Body of pancreas (tissue), 4 donors: ENCODE results near the gene EOLA2. TPM values are rescaled to one million over a fixed set of nuclear protein-coding genes. Genes with fewer than 3 reads are reported as not detected.

Source experiments
- ATAC-seq: fragments of 150-250 bp; one replicate; pipeline ENCODE4 v1.9.1; 2016
- DNase-seq, 4 donors: peaks; one replicate each; pipeline ENCODE4 v3.0.0-alpha.2; 2019
- H3K27ac ChIP-seq, 4 donors: fragments of 200-600 bp; sonication (generic); 1 replicate in 3 of 4; 2 replicates in 1 of 4; pipeline versions ENCODE4 v1.5.1 to v1.6.1; 2016 to 2019; ENCODE audit warnings: mild to moderate bottlenecking in 1 of 4, mixed read lengths in 1 of 4, moderate library complexity in 1 of 4
- H3K27me3 ChIP-seq, 2 donors: fragments of 200-600 bp; sonication (generic); one replicate each; pipeline ENCODE4 v1.6.0; 2016; ENCODE audit warnings: mild to moderate bottlenecking in 1 of 2
- H3K36me3 ChIP-seq, 2 donors: fragments of 200-600 bp; sonication (generic); replicated peaks in 1 of 2; 2 replicates each; pipeline ENCODE4 v1.5.1; 2016; ENCODE audit warnings: low read depth in 2 of 2; ENCODE audit not compliant: insufficient read depth in 1 of 2
- H3K4me1 ChIP-seq: fragments of 200-600 bp; sonication (generic); one replicate; pipeline ENCODE4 v1.6.0; 2016
- H3K4me3 ChIP-seq, 2 donors: fragments of 200-600 bp; sonication (generic); 1 replicate in 1 of 2; 2 replicates in 1 of 2; pipeline ENCODE4 v1.5.1; 2016 to 2019
- H3K9me3 ChIP-seq, 3 donors: fragments of 200-600 bp; sonication (generic); 1 replicate in 2 of 3; 2 replicates in 1 of 3; pipeline ENCODE4 v1.5.1; 2016
- CTCF ChIP-seq, 7 experiments: fragments of 450-650 bp in 4 of 7; fragments of 200-600 bp in 3 of 7; sonication (generic) in 3 of 7; IDR thresholded peaks; one replicate each; pipeline ENCODE4 v1.5.1; 2016 to 2019; ENCODE audit warnings: antibody characterized with exemption in 7 of 7
- POLR2A ChIP-seq, 3 donors: fragments of 450-650 bp; IDR thresholded peaks; one replicate each; pipeline ENCODE4 v1.6.1; 2016; ENCODE audit warnings: antibody characterized with exemption in 3 of 3, mild to moderate bottlenecking in 2 of 3
- WGBS, 2 donors: methylation state at CpG; one replicate each; pipeline ENCODE4 v1.1.5; 2017; 5-methylcytosine and 5-hydroxymethylcytosine counted together
- intact Hi-C: fragments of 100-400 bp; cut with DNase I; formaldehyde crosslinking; loops from one replicate; pipeline ENCODE4 v1.15.1; 2023
- total RNA-seq, 2 donors: library from RNA; depleted of rRNA; stranded (reverse); fragments of >200 nt; gene quantifications; one replicate each; pipeline ENCODE4 v1.1.0, GENCODE V29; 2016

EOLA2 gene
- total RNA-seq, 2 donors from 2014 or later = 13.2 to 15.0 TPM

GRCh38 chrX:149916745-149917392 is 21.4 kb downstream of the EOLA2 start:
- WGBS, 2 donors = 85% methylated on average over 3 of the region's 3 CpGs
- intact Hi-C loops = no loop called here
- Histone ChIP-seq H3K36me3 (no peaks in the 10 kb centered on the region), H3K27me3 (no peaks in the 10 kb centered on the region), H3K4me3 (no peak overlapping the region), H3K27ac (no peak overlapping the region), H3K9me3 (no peaks in the 10 kb centered on the region), H3K4me1 (no peaks in the 10 kb centered on the region)
- TF ChIP-seq POLR2A (IDR thresholded peaks at IDR 0.05) (no peak), CTCF (IDR thresholded peaks at IDR 0.05) (no peak)
- ATAC-seq = no peak
- no peak for DNase-seq

- Histone ChIP-seq H3K9me3 (no peaks in the 10 kb centered on the region), H3K36me3 (no peaks in the 10 kb centered on the region), H3K27me3 (no peaks in the 10 kb centered on the region), H3K27ac (no peak overlapping the region), H3K4me1 (no peaks in the 10 kb centered on the region), H3K4me3 (no peak overlapping the region)
- TF ChIP-seq CTCF (IDR thresholded peaks at IDR 0.05) (no peak), POLR2A (IDR thresholded peaks at IDR 0.05) (no peak)
- ATAC-seq (peak; percentile 18), DNase-seq (no peak)
- intact Hi-C loops = no loop called here
- WGBS, 2 donors = 99 to 100% methylated on average over 9 of the region's 9 CpGs
Observed at GRCh38 chrX:149910178-149910695, 28.1 kb downstream of the EOLA2 start.

- H3K27ac ChIP-seq = no peak overlapping the region
- TF ChIP-seq POLR2A (IDR thresholded peaks at IDR 0.05) (no peak), CTCF (IDR thresholded peaks at IDR 0.05) (no peak)
- H3K9me3 ChIP-seq = no peaks in the 10 kb centered on the region
- H3K36me3 ChIP-seq = no peaks in the 10 kb centered on the region
- DNase-seq = no peak
- H3K27me3 ChIP-seq = no peaks in the 10 kb centered on the region
- 100% methylated on average over 4 of the region's 4 CpGs; no CpG with 5 or more reads in 1 of the 2 donors for WGBS, 2 donors
- intact Hi-C loops = no loop called here
- H3K4me3 ChIP-seq = no peak overlapping the region
- no peak for ATAC-seq
- H3K4me1 ChIP-seq = no peaks in the 10 kb centered on the region
Observed at GRCh38 chrX:149909324-149910177, 28.7 kb downstream of the EOLA2 start.

- no peak overlapping the region for H3K4me3 ChIP-seq
- DNase-seq = no peak
Observed at GRCh38 chrX:149908727-149909126, 29.6 kb downstream of the EOLA2 start.

More at GRCh38 chrX:149908727-149909126, 29.6 kb downstream of the EOLA2 start:
- intact Hi-C loops = no loop called here
- no peaks in the 10 kb centered on the region for H3K36me3 ChIP-seq
- no peak for ATAC-seq
- no peaks in the 10 kb centered on the region for H3K27me3 ChIP-seq
- no peaks in the 10 kb centered on the region for H3K4me1 ChIP-seq
- no peak overlapping the region for H3K27ac ChIP-seq
- H3K9me3 ChIP-seq = no peaks in the 10 kb centered on the region
- no peak for TF ChIP-seq CTCF (IDR thresholded peaks at IDR 0.05)
- TF ChIP-seq POLR2A (IDR thresholded peaks at IDR 0.05) = no peak
